SK-MEL-5 (cell line): ENCODE data around the gene SNX30. TPM values are rescaled to one million over a fixed set of nuclear protein-coding genes. Genes with fewer than 3 reads are reported as not detected.

ENCODE experiments used
- DNase-seq: peaks from one replicate; pipeline ENCODE4 v3.0.0-alpha.2; 2016; ENCODE audit warnings: low read depth, low spot score
- in situ Hi-C: cut with HindIII; loops from 2 replicates; pipeline ENCODE4 v1.10.0; 2016; ENCODE audit warnings: low sequenced_read_pairs, high pct_unique_total_duplicates, low pct_unique_long_range_greater_than_20kb
- total RNA-seq: library from RNA; depleted of rRNA; stranded (reverse); fragments of >200 nt; shearing (Covaris generic); gene quantifications from 2 replicates; pipeline ENCODE4 v1.2.3, GENCODE V29; 2014

The SNX30 gene
- total RNA-seq, 1 experiment from 2014 or later, result 39.2 TPM

DNA sequence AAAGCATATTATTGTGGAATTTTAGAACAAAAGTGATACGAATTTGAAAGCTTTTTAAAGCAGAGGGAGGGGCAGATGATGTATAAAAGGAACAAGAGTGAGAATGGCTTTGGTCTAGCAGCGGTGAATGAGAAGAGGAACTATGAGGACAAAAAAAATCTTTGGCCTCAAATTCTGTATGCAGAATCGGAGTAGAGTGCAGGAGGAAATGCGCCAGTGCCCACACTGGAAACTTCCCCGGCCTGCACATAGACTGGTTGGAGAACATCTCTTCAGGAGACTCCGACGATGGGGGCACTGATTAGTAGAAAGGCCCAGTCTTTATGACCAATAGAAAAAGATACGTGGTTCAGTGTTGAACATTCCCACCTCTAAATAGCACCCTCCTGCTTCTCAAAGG is 88.8 kb downstream of the SNX30 start:
- no peak for DNase-seq
- in situ Hi-C loops, result no loop called here

DNA sequence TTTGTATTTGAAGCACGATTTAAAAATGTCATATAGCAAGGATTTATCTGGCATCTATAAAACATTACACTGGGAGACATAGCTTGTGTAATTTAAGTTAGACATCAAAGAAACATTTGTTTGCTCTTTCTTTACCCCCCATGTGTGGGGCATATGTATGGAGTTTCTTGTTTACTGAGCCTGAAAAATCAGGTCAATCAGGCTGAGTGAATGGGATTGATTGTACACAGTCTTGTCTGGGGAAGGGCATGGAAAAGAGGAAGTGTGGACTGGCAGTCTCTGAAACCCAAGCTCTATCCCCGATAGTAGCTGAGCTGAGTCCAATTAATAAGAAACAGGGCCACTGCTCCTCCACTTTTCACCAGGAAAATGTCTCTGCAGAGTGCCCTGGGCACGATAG is 90.7 kb downstream of the SNX30 start:
- in situ Hi-C loops, result no loop called here
- DNase-seq, result peak; percentile 88

DNA sequence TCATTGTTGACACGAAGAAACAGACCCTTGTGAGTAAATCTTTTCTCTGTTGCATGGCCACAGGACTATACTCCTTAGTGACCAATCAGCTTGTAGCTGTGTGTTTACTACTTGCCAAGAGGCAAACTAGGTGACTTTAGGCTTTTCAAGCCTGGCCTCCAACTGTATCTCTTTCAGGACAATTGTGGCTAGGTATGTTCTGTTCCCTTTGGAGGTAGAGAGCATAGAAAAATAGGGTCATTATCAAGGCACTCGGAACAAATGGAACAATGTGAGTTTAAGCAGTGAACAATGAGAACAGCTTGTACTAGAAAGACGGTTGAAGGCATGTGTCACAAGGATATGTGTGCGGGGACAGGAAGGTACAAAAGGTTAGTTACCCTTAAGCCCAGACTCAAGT is 92.0 kb downstream of the SNX30 start:
- in situ Hi-C loops, result no loop called here
- DNase-seq, result no peak

DNA sequence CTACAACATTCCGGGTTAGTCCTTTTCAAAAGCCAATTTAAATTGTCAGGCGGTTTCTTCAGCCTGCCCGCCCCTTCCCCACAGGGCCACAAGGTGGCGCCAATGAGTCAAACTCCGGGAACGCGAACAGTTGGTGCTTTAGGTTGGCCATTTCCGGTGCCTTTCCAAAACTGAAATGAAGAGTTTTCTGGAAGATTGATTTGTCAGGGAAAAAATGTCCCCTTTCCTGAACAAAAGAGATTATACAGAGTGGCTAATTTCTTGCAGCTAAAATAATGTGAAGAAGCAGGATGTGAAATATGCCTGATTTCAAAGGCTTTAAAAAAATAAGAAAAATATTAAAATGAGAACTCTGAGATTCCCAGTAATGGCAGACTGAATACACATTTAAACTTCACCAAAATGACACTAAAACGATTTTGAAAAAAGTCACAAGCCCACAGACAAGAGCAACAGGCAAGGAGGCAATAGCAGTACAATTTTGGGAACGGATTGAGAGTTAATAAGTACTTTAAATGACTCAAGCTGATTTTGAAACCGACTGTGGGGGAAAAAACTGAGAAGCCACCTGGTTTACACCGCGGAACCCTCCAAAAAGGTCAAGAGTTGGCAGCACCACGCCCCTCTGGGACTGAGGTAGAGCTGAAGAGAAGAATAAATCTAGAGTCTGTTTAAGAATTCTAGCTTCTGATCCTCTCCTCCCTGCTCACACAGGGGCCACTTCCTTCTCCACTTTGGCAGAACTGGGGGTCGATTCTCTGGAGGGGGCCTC is 94.4 kb downstream of the SNX30 start:
- in situ Hi-C loops, result no loop called here
- peak; percentile 81 for DNase-seq

DNA sequence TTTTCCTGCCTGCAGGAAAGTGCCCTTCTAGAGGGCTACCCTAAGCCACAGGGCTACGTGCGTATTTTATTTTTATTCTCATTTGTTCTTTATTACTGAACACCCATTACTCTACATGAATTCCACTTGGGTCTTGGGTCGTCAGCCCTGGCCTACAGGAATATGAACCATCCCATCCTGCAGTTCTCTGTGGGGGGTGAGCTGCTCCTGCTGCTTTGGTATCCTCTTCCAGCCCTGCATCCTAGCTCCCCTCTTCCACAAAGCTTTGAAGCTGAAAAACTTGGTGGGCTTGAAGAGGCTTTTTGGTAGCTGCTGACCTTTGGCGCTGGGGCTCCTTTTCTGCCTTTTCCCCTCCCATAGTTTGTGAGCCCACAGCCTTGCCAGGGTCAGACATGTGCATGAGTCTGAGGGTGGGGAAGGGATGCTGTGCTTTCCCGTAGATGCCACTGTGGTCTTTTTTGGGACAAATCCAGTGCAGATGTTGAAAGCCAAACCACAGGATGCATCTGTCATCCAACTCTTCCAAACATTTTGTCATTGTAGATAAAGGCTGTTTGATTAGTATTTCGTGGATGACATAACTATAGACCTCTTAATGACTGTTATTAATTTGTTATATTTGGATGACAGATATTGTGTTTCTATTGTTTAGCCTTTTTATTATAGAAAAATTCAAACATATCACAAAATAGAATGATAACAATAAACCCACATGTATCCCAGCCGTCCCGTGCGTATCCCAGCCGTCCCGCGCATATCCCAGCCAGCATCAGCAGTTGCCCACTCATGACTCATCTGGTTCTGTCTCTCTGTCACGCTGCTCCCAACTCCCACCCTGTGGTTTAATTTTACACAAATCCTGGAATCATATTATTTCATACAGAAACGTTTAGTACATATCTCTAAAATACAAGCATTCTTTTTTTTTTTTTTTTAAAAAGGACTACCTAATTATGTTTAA is 96.2 kb downstream of the SNX30 start:
- in situ Hi-C loops, result no loop called here
- DNase-seq, result no peak

DNA sequence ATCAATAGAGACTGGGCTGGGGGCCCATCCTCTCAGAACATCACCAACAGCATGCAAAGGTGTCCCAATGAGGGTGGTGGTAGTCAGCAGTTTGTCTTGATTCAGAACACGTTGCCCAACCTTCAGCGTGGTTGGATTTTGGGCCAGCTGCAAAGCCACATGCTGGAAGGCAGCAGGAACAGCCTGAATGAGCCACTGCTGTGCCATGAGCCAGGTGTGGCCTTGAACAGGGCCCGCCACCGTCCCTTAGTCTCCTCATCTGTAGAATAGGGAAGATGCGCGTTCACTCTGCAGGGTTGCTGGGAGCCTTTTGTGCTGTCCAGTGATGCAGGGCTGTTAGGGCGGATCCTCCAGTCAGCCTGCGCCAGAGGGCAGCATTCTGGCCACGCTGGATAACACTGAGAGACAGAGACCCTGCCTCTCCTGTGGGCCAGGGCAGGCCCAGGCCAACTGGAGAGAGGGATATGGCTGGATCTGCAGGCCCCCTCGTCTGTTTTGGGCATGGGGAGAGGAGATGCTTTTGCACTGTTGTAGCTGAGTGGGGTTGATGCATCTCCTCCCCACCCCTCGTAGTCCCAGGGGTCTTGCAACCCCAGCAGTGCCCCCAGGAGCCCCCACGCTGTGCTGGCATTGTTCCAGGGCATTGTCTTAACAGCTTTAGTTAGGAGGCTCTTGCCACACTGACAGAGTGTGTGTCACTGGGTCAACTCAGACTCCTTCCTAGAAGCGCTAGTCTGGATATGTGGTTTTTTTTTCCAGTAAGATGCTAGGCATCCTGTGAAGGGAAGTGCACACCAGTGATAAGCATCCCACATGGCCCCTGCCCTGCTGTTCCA is 98.0 kb downstream of the SNX30 start:
- DNase-seq, result no peak
- in situ Hi-C loops, result no loop called here

DNA sequence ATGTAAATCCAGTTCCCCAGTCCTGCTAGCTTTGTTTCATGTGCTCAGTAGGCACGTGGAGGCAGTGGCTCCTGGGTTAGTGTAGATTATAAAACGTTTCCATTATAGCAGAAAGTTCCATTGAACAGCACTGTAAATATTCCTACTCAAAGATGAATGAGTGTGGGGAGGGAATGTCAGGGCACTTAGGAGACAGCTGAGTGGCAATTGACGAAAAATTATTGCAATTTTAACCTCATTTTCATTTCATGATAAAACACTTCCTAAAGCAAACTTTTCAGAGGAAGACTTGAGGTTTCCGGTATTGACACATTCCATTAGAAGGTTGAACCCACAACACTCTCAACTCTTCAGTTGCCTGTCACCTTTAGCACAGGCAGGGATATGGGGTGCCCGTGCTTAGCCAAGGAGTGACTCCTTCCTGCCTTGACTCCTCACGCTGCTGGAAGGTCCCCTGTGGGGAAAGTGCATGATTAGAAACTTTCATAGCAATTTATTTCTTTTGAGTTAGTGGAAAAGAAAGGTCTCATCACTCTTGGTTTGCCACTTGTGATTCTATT is 98.9 kb downstream of the SNX30 start:
- no peak for DNase-seq
- in situ Hi-C loops, result no loop called here

DNA sequence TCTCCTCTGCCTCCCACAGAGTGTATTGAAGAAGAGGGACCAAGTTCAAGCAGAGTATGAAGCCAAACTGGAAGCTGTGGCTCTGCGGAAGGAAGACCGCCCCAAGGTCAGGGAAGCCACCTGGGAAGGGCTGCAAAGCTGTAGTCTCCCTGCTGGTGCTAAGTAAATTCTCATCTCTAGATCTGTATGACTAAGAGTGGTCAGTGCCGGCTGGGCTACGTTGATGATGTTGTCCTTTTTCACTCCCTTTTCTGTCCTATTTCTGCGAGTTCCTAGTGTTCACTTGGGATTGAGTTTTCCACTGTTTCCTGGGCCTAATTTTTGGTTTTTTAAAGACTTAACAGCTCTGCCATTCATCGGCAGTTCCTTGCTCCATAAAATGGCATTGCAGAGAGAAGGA is 100.3 kb downstream of the SNX30 start:
- no peak for DNase-seq
- in situ Hi-C loops, result no loop called here

DNA sequence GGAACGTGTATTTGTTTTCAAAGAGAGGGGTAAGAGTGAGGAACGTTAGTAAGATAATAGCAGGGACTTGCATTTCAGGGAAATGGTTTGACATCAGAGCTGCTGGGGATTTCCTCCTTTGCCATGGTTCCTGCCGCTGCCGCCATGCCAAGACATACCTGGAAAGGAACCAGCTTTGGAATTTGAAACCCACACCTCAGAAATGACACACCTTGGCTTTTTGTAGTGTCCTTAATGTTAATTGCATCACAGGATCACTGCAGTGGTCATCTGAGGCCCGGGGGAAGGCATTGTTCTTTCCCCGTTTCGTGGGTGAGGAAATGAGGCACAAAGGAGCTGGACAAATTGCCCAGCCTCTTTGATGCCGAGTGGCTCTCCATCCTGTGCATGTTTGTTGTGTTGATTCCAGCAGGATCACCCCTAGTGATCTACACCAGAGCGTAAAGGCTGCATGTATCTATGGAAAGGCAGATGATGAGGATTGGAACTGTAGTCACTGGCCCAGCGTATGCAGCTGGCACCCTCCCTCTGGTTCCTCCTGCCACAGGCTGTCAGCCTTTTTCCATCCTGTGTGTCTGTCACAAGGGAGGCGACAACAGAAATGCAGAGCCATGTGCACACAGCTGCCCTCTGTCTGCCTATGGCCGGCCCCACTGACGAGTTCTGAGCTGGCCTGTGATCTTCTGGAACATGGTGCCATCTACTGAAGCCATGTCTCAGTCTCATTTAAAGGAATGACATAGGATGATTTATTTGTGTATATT is 102.4 kb downstream of the SNX30 start:
- DNase-seq, result no peak
- in situ Hi-C loops, result no loop called here

DNA sequence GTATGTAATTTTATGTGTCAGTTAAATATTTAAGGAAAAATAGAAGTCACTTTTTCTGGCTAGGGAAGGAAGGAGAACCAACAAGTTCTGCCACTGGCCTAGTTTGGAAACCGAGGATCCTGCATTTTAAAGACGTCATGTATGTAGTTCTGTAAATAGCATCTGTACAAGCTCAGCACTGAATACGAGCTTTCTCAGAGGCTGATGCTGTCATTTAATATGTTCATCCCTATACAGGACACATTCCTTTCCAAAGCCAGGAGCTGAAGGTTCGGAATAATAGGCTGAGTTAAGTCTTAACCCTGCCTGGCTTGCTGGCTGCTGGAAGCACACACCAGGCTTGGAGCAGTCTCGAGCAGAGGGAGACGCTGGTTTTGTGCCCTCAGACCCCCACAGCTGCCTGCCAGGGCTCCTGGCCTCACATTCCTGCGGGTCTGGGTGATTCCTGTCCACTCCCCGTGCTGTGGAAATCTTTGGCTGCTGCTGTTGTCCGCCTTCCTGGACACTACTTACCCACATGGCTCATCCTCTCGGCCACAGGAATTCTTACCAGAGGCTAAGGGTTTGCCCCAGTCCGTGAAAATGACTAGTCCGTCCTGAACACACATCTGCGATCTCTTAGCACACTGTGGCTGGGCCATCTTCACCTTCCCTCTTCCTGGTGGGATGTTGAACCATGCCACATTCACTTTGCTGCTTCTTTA is 103.5 kb downstream of the SNX30 start:
- in situ Hi-C loops, result no loop called here
- DNase-seq, result no peak

DNA sequence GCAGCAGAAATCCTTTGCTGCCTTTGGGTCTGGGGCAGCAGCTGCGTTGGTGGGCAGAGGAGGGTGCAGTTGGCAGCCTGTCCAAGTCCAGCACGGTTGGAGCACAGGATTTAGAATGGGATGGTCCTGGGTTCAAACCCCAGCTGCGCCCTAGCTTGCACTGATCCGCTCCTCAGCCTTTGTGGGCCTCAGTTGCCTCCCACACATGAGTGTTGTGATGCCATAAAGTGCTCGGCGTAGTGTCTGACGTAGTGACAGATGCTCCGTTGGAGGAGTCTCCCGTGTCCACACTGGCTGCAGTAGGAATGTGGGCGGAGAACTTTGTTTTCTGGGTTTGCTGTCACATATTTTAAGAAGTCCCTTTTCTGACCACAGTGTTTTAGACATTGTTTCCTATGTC is 104.1 kb downstream of the SNX30 start:
- in situ Hi-C loops, result no loop called here

DNA sequence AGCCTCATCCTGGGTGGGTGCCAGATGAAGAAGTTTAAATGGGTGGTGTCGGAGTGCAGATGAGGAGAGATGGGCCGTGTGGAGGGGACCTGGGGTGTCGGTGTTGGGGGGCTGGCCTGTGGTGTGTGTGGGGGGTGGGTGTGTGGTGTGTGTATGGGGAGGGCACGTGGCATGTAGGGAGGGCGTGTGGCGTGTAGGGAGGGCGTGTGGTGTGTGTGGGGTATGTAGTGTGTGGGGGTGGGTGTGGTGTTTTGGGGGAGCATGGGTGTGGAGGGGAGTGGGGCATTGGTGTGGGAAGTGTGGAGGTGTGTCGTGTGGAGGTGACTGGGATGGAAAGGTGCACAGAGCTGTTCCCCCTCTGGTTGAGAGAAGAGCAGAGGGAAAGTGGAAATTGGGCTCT is 105.6 kb downstream of the SNX30 start:
- no peak for DNase-seq
- in situ Hi-C loops, result no loop called here

More for the DNA sequence above, 104.1 kb downstream of the SNX30 start:
- DNase-seq, result no peak

DNA sequence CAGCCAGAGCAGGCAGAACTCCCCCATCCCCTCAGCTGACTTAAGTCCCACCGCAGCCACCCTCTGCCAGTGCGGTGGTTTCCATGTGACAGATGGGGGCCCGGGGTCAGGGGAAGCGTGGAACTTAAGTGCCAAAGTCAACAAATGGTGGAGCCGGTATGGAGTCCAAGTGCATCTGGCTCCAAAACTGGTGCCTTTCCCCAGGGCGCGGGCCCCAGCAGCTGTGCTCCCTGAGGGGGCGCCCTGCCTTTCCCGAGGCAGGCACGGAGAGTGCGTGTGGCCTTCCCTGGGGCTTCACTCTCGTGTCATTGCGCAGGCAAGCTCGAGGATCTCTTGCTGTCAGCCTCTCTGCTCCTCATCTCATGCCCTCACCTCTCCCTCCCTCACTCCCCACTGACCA is 106.3 kb downstream of the SNX30 start:
- in situ Hi-C loops, result no loop called here
- no peak for DNase-seq

DNA sequence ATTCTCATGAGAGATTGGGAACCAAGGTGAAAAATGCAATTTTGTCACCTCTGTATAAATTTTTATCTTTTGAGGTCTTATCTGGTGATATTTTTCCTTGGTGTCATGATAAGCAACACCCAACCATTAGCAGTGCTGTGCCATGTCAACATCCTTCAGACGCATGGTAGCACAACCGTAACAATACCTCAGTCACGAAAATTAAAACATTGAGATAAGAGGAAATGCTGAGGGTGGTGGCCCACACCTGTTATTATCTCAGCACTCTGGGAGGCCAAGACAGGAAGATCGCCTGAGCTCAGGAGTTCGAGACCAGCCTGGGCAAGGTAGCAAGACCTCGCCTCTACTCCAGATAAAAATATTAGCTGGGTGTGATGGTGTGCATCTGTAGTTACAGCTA is 107.4 kb downstream of the SNX30 start:
- in situ Hi-C loops, result no loop called here
- no peak for DNase-seq

DNA sequence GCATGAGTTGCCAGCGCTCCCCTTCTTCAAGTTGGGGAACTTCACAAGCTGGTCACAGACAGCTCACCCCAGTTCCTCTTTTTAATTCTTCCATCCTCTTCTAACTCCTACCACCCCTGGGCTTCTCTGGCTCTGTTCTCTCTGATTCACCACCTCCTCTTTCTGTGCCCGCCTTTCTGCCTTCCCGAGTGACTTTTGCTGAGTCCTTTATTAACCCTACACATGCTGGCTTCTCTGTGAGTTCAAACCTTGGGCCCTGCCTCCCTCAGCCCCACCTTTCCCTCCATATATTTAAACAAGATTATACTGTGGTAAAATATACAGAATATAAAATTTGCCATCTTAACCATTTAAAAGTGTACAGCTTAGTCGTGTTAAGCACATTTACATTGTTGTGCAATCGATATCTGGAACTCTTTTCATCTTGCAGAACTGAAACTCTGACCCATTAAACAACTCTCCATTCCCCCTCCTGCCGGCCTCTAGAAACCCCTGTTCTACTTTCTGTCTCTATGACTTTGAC is 108.1 kb downstream of the SNX30 start:
- DNase-seq, result no peak
- in situ Hi-C loops, result no loop called here

DNA sequence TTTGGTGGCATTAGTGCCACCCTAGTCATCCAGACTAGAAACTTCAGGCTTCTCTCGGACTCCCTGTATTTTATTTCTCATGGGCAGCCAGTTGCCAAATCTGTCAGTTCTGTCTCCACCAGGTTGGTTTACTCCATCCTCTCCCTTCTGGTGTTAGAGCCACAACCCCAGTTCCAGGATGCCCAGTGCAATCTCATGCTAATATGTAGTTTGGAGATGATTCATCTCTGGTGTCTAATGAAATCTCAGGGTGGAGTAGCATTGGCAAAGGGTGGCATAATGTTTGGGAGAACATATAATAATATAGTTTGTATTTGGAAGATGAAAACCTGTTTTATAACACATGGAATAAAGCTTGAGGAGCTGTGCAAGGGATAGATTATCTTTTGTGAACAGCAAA is 109.9 kb downstream of the SNX30 start:
- DNase-seq, result no peak
- in situ Hi-C loops, result no loop called here
